ENCODE data around the gene PNLIPRP1.

Gene PNLIPRP1

DNA sequence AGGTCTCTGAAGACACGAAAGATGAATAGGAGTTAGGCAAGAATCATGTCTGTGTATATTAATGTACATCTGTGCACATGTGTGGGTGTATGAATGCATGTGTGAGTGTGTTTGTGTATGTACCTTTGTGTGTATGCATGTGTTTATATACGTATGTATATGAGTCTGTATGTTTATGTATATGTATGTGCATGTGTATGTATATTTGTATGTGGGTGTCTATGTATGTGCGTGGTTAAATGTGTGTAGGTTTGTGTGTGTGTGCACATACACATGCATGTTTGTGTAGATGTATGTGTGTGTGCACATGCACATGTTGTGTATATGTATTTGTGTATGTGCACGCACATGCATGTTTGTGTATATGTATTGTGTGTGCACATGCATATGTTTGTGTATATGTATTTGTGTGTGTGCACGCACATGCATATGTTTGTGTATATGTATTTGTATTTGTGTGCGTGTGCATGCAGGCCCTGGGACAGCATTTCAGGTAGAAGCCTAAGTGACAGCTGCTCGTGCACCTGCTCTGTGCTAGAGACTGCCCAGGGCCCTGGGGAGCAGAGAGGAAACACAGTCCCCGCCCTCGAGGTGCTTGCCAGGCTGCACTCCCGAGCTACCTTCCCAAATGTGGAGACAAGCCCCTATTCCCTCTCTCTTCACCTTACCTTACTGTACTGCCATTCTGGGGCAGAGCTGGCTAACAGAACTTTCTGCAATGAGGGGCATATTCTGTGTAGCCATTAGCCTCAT lies 12.1 kb downstream of the PNLIPRP1 start:
- no peak for DNase-seq

GRCh38 chr10:116606061-116606483 lies 15.3 kb downstream of the PNLIPRP1 start:
- no peak for DNase-seq

DNA sequence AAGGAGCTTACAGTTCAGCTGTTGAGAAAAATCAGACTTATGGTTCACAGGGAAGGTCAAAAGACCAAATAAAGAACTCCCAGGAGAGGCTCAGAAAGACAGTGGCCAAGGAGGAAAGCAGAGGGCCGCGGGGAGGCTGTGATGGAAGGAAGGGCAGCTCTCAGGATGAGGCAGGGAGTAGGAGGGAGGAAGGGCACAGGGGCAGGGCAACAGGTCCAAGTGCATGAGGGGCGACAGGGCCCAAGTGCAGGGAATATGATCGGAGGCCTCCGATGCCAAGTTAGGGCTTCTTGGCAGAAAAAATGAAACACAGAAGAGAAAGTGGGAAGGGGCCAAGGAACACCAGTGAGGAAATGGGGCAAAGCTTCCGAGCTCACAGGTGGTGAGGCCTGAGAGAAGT lies 16.6 kb downstream of the PNLIPRP1 start:
- DNase-seq = no peak

DNA sequence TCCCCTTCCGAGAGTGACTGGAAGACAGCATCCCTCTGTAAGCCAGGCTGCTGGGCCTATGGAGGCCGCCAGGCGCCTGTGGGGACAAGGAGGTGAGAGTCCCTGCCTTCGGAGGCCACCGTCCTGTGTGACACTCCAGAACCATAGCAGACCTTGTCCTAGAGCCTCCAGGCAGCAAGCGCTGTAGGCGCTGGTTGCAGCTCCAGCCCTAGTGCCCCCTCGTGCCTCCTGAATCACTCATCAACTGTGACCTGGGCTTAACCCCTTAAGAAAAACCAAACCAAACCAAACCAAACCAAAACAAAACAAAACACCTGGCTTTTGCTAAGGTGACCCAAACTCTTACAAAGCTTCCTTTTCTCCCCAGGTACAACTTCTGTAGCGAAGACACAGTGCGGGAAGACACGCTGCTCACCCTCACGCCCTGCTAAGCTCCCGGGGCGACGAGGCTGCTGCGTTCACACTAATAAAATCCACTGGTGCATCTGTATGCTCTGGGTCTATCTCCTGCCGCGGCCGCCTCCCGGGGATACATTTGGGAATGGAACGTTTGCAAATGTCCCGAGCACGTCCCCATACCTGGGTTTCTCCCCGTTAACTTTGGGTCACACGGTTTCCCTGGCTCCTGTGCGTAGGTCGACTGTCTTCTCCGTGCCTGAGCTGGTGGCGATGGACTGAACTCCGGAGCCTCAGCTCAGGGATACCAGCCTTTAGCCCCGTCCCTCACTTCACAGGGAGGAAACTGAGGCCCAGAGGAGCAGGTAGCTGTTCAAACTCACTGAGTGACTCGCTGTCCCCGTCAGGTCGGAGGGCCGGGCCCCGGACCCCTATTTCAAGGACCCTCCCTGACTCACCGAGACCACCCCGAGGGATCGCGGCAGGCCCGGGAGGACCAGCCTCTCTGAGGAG lies 18.2 kb downstream of the PNLIPRP1 start:
- DNase-seq = no peak

GRCh38 chr10:116610443-116611152 lies 19.8 kb downstream of the PNLIPRP1 start:
- no peak for DNase-seq

DNA sequence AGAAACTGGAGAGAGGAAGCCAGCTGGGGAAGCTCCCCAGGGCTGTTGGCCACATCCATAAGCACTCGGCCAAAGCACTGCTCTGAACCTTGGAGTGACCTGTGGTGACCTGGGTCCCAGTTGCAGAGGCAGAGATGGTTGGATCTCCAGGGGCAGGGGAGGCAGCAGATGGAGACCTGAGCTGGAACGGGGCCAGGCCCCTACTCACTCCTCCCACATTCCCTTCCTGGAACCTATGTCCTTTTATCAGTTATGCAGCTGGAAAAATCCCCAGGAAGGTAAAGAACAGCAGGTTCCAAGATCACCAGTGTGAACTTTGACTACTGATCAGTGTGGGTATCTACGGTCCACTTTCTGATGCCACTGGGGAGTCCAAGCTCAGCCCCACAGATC lies 20.4 kb downstream of the PNLIPRP1 start:
- DNase-seq = no peak

DNA sequence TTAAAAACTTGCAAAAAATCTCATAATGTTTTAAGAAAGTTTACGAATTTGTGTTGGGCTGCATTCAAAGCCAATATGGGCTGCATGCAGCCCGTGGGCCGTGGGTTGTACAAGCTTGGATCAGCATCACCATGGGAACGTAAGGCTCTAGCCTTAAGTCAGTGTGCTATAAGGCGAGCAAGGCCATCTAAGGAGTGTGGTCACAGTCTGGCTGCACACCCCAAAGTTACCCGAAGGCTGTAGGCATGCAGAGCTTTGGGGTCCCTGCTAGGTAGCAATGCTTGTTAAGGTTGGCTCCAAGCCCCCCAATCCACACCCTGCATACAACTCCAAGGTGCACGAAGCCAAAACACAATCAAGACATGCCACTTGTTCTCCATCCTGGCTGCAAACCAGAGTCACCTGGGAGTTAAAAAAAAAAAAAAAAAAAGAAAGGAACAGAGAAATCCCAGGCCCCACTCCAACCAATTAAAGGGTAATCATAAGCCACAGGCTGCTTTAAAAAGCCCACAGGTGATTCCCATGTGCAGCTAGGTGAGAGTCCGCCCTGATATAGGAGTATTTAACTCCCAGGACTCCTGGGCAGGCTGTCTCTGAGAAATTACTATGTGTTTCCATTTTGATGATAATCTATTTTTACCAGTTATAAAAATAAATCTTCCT lies 21.5 kb downstream of the PNLIPRP1 start:
- no peak for DNase-seq

DNA sequence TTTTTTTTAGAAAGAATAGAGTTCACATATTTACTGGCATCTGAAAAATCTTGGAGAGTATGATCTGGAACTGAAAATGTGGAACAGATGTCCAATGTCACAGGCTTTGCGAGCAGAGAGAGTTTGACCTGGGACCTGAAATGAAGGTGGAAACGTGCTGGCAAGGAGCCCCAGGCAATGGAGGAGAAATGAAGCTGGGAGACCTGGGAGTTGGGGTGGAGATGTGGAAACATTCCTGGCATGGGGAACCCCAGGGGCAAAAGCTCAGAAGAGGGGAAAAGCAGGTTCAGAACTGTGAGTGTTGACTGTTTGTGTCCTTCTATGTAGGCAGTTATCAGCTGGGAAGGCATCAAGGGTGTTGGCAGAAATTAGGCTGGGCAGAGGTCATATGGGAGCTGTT lies 22.7 kb downstream of the PNLIPRP1 start:
- no peak for DNase-seq

- no peak for DNase-seq
These were observed 24.0 kb downstream of the PNLIPRP1 start for GRCh38 chr10:116614796-116615195.

DNA sequence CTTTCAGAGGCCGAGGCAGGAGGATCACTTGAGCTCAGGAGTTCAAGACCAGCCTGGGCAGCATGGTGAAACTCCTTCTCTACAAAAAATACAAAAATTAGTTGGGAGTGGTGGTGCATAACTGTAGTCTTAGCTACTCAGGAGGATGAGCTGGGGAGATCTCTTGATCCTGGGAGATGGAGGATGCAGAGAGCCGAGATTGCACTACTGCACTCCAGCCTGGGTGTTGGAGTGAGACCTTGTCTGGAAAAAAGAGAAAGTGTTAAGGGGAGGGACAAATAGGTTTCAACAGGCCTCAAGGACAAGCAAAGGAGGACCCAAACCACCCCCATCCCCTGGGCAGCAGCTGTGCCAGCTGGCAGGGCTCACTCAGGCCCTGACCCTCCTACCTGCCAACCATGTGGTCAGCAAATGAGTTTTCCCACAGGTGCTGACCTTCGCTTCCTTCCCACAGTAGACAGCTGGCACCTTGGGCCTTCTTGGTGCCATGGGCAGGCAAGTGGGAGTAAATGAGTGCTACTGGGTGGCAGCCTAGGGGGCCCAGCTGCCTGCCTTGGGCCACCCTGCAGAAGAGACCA lies 24.5 kb downstream of the PNLIPRP1 start:
- DNase-seq = no peak

- no peak for DNase-seq
These were observed 30.0 kb downstream of the PNLIPRP1 start, which contains the start of gene PNLIPRP2 for GRCh38 chr10:116620423-116621400. TSS of gene PNLIPRP2 (plus strand) at chr10:116620953.

DNA sequence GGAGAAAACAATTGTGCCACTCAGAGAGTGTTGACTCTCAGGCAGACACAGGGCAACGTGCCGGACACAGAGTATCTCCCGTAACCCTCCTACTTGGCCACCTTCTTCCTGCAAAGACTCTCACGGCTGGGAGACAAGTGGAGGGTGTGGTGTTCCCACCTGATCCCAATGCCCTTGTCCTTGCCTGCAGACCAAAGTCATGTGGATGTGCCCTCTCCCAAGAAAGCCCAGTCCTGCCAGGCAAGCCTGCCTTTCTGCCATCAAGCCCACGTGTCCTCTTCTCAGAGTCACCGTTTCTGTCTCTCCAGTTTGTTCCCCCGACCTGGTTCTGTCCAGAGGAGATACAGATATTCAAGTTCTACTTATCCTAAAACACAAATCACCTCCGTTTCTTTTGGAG lies 30.7 kb downstream of the PNLIPRP1 start:
- DNase-seq = no peak

GRCh38 chr10:116621934-116622655 lies 31.3 kb downstream of the PNLIPRP1 start:
- DNase-seq = no peak

GRCh38 chr10:116625845-116626244 lies 35.1 kb downstream of the PNLIPRP1 start:
- no peak for DNase-seq

- no peak for DNase-seq
These were observed 36.1 kb downstream of the PNLIPRP1 start for GRCh38 chr10:116626815-116627214.

- DNase-seq = no peak
These were observed 36.7 kb downstream of the PNLIPRP1 start for GRCh38 chr10:116627386-116627933.

- no peak for DNase-seq
These were observed 38.6 kb downstream of the PNLIPRP1 start for GRCh38 chr10:116629340-116629739.

DNA sequence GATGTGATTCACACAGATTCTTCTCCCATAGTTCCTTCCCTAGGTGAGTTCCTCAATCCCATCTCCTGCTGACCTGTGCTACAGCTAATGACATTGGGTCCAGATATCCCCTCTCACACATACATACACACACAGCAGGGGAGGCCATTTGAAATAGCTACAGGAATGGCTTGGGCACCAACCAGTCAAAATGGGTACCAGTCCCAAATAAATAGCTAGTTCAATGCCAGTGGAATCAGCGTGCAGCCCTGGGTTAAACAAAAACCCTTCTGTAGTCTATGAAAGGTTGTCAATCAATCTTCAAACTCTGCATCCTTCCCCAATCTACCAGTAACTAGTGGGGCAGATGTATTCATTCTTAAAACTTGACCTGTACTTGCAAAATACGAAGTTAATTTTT lies 39.3 kb downstream of the PNLIPRP1 start:
- no peak for DNase-seq

- no peak for DNase-seq
These were observed 41.1 kb downstream of the PNLIPRP1 start for GRCh38 chr10:116631871-116632295.

DNA sequence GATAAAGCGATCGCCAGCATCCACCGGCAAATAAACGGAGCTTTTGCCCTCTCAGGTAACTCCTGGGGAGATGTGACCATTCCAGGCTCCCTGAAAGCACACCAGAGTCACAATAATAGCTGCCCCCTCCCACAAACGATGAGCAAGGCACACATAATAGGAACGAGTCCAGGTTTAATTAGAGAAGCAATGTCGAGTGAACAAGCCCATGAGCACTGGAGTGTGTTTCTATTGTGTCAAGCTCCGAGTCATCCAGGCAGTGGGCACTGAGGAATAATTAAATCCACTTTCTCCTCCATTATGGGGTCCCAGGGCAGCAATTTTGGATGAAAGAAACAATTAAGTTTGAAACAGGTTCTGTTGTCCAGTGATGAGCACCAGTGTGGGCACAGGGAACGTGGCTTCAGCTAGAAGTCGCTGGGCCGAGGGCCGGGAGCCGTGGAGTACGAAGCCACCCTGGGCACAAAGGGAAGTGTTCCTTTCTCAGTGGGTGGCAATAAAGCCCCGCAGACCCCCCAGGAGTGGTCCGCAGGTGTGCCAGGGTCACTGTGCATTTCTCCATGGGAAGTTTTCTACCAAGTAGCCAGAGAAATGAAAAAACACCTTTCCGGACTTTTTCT lies 41.9 kb downstream of the PNLIPRP1 start:
- no peak for DNase-seq

Measured in femur (tissue), 1 donor.